NCI-H2029 (cell line): Measurements from ENCODE around the gene LPCAT1.
A peak's percentile ranks its signal among the peaks of the same experiment; 100 is the strongest.
"Not testable (repeated sequence)": the region's sequence is repeated elsewhere in the genome, so short reads cannot be mapped to it uniquely, and the experiment has no call there.

ENCODE experiments used
- DNase-seq: peaks from one replicate; lab custom pipeline; 2025; lab: John Stamatoyannopoulos, UW

LPCAT1 gene

DNA sequence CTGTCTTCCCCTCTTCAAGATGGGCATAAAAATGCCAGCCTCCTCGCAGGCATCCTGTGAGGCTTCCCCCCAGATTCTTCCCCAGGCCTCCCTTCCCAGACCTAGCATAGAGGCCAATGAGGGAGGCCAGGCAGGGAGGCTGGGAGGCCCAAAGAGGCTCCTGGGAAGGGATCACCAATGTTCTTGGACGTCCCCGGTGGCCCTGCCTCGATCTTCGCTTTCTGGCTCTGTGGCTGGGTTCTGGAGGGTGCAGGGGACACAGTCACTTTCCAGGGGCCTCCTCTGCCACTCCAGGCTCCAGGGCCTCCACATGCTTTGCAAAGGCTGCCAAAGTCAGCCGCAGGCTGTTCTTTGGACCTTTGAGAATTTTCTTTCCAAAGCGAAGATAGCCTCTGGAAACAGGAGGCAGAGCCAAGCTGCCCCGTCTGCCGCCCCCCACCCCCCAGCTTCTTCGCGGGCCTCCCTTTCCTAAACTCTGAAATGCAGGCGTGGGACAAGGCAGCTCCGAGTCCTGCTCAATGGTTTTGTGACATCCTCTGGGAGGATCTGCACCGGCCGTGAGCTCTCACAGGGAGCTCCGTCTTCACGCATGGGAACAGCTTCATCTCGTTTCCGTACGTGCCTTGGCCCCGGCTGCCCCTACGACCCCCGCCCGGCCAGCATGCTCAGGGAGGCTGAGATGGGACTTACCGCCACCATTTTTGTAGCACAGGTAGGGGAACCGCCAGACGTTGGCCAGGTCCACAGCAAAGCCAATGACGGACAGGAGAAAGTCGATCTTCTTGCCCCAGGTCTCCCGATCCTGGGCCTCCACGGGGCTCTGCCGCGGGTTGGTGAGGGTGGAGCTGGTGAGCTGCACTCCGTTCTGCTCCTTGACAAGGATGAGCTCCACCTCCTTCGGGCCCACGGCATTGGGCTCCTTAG lies 81.3 kb downstream of the LPCAT1 start:
- no peak for DNase-seq

DNA sequence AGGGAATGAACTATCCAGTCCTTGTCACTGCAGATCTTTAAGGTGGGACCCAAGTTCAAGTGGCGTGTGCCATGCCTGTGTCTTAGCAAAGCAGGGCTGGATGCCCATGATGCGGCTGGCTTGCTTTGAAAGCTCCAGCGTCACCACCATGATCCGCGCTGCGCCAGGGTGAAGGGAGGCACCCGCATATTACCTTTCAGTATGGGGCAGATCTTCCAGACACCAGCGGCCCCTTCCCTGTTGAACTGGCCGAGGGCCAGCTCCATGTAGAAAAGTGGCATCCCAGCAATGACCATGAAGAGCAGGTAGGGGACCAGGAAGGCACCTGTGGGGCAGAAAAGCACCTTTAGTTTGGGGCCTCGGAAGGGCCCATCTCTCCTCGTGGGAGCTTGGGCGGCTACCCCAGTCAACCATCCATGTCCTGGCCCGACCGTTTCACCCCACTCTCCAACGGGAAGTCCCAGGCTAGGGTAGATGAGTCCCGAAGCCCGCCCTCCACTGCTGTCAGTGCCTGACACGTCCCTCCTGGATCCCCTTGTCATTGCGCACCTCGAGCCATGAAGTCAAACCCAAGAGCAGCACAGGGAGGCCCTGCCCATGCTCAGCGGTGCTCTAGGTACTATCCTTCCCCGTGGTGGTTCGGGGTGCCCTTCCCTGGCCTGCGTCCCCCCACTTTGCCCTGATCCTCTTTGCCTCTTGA lies 82.4 kb downstream of the LPCAT1 start:
- no peak for DNase-seq

DNA sequence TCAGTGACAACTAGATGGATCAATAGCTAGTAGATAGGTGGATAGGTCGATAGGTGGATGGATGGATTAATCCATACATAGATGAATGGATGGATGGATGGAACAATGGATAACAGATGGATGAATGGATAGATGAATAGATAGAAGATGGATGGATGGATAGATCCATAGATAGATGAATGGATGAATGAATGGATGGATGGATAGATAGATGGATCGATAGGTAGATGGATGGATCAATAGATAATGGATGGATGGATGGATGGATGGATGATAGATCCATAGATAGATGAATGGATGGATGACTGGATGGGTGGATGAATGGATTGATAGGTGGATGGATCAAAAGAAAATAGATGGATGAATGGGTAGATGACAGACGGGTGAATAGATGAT lies 83.7 kb downstream of the LPCAT1 start:
- DNase-seq, result no peak

DNA sequence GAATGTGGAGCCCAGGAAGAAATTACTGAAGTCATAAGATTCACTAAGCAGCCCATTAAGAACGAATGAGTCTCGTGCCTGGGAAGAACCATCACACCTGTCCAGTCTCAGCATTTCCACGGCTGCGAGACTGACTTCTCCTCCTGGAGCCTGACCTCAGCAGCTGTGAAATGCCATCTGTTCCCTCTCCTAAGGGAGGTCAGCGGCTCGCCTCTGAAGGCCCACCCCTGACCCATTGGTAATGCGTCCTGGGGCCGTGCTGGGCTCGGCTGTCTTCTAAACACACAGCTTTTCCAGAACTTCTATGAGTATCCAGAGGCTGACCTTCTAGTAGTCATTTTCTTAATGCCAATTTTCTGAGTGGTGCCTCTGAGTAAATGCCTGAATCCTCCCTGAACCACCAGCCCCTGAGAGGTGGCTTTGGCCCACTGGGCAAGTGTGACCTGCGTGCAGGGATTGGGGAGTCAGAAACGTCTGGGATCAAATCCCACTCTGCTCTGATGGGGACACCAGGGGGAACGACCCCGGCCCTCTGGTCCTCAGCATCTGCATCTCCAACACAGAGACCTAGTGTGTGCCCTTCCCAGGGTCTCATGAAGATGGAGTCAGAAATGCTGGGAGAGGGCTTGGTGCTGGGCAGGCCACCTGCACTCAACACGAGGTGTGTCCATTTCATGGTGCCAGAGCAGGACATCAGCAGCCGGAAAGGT lies 84.2 kb downstream of the LPCAT1 start:
- no peak for DNase-seq

DNA sequence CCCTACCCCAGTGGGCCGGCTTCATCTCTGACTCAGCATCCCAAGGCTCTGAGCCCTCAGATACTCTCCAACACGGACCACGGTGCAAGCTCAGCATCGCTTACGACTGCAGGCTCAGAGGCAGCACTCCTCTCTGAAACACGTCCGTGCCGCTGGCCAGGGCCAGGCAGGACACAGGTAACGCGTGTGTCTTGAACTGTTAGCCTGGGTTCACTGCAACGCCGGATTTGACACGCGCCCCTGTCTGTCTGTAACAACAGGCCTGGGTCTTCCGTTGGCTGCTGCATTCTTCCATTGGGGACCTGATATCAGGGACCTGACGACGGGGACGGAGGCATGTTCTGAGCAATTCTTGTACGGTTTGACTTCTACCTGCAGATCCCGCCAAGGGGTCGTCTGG lies 84.9 kb downstream of the LPCAT1 start:
- no peak for DNase-seq

DNA sequence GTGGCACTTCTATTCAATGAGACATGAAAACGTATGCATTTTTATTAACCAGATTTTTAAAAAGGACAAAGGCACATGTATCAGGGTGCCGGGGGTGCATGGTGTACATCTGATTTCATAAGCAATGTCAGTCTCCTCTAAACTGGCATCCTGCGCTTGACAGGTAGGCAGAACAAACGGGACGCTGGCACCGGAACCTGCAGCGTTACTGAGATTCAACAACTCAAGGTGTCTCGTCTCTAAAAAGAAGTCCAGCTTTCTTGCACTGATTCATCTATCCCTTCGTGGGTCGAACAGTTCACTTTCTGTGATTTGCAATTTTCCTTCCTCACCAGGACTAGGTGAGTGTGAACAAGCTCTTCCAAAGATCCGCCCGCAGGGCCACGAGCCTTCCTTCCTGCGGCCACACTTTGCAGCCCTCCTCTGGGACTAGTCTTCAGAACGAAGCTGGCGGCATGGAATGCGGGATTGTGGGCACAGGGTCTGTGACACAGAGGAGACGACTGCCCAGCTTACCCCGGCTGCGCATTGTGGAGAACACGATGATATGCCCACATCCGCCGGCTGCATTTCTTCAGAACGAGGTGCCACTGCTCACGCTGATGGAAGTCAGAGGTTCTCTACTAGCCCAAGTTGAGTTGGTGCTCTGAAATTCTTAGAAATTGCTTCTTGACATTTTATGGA lies 85.7 kb downstream of the LPCAT1 start:
- no peak for DNase-seq

DNA sequence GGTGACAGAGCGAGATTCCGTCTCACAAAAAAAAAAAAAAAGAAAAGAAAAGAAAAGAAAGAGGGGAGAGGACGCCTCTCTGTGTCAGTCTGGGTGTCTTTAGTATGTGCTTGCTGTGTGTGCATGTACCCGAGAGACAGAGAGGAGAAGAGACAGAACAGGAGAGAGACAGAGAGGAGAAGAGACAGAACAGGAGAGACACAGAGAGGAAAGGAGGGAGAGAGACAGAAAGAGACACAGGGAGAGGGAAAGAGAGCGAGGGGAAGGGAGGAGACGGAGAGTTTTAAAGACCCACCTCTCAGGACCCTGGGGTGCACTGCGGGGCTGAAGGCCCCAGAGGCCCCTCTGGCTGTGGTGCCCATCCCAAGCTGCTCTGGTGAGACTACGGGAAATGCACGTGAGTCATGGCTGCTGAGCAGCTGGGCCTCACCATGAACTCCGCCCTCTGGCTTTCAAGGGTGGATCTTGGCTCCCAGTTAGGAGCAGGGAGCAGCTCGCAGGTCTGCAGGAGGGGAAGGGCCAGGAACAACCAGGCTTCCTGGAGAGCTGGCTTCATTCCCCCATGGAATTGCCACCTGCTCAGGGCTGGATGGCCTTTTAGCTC lies 86.4 kb downstream of the LPCAT1 start:
- peak; percentile 52 for DNase-seq

DNA sequence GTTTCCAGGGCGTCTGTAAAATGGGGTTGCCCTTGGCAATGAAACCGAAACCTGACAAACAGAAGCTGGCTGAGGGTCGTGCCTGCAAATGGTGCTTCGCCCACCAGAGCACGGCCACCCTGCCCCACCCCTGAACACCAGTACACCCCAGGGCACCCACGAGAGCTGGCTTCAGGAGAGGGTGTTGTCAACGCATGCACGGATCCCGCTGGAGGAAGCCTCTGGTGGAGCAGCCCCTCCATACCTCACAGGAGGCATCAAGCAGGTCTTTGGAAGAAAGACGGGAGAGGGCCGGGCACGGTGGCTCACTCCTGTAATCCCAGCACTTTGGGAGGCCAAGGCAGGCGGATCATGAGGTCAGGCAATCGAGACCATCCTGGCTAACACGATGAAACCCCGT lies 87.1 kb downstream of the LPCAT1 start:
- no peak for DNase-seq

DNA sequence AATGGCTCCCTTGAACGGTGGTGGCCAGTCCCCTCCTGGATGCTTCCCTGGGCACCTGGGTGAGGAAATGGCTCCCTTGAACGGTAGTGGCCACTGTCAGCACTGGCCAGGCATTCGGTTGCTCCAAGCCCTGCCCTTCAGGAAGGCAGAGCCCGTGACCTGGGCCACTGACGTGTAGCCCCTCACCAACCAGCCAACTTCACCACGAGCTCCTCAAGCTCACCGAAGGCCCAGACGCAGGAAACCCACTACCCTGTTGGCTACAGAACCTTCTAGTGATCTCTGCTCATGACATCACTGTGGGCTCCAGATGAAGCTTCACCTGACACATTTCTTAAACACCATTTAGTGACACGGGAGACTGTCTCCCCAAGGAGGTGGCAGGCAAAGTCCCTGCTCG lies 87.7 kb downstream of the LPCAT1 start:
- DNase-seq, result no peak

DNA sequence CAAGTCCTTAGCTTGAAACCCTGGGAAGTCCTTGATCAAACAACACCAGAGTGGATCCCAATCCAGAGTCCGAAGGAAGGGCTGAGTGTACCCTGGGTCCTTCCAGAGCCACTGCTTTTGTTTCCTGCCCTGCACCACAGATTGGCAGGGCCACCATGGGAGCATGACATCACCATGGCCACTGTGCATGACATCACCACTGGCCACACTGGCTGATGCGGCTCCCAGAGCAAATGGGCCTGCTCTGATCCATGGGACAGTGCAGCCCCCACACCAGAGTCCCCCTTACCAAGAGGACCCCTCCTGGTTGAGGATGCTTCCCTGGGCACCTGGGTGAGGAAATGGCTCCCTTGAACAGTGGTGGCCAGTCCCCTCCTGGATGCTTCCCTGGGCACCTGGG lies 88.4 kb downstream of the LPCAT1 start:
- no peak for DNase-seq

DNA sequence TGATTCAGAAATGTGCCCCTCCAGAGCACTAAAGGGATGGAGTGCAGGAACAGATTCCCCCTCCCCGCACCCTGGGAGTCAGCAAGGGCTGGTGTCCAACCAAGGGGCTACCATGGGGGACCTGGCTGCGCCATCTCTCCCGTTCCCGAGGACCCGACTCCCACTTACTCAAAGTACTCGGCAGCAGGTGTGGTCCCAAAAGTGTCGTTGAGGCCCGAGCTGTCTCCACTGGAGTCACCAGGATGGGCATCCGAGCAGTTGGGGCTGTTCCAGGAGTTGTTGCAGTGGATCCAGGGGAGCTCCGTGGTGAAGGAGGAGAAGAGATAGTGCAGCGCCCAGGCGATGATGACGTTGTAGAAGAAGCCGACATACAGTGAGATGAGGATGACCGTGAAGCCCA lies 91.5 kb downstream of the LPCAT1 start:
- DNase-seq, result no peak

DNA sequence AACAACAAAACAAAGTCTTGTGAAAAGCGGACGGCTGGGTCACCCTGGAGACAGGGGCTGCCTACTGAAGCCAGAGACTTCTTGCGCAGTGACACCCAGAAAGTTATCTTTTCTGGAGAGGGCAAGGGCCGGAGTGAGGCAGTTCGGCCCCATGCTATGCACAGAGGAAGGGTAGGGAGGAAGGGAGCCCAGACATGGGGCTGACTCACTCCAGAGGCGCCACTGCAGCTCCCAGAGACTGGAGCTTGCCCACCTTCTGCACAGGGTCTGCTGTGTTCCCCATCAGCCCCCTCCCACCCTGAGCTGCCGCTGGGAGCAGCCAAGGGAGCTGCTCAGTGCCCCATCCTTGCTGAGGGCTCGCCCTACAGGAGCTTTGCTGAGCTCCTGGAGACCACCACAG lies 91.9 kb downstream of the LPCAT1 start:
- DNase-seq, result no peak

DNA sequence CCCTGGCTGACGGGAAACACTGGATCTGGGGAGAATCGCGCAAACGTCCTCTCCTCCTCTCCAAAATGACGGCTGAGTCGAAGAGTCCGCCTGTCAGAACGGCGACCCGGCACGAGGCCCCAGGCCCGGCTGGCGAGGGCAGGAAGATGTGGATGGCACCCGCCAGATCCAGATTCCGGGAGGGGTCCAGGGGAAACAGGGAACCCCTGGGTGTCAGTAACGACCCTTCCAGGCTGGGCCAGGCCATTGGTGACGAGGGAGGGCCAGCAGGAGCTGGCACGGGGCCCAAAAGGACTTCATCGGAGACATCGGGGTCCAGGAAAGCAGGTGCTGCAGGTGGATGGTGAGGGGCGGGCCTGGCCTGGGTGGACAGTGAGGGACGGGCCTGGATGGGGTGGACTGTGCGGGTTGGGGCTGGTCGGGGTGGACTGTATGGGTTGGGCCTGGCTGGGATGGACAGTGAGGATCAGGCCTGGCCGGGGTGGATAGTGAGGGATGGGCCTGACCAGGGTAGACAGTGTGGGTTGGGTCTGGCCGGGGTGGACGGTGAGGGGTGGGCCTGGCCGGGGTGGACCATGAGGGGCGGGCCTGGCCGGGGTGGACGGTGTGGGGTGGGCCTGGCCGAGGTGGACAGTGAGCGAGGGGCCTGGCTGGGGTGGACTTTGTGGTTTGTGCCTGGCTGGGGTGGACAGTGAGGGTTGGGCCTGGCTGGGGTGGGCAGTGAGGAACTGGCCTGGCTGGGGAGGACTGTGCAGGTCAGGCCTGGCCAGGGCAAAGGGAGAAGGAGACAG lies 92.5 kb downstream of the LPCAT1 start:
- DNase-seq, result no peak

DNA sequence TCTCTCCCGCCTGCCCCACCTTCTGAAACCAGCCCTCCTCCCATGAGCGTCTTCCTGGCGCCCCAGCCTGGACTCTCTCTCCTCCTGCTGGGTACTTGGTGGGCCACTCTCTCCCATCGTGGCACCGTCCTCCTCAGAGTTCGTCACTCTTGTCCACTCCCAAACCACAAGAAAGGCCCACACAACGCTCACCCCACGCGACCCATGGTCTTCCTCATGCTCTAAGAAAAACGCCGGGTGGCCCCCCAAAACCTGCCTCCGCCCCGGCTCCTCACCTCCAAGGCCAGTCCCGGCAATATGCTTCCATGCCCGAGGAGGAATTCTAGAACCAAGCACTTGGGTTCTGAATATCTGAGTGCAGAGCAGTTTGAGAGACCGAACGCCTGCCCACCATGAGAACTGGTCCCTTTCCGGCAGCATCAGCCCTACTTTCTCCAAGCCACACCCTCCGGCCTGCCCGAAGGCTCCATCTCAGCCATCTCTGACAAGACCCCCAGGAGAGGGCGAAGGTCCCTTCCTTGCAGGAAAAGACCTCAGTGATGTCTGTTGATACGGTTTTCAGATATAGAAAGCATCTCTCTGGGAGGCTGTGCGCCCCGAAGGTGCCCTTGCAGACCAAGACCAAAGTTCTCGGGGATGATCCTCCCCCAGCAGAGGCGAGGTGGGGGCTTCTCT lies 93.5 kb downstream of the LPCAT1 start:
- no peak for DNase-seq

DNA sequence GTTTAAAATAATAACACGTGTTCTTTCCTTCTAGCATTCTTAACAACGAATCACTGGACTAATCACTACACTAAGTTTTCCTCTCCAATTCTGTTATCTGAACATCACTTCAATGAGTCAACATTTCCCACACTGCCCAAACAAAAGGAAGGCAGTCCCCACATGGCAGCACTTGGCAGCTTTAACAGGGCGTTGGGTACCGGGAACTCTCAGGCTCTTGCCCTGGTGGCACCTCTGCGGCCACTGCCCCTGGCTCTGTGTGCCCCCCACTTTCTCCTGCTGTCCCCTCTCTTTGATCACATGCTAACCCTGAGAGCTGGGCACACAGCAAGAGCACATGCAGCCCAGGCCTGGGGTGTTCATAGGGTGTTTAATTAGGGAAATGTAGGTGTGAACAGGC lies 94.3 kb downstream of the LPCAT1 start:
- no peak for DNase-seq

DNA sequence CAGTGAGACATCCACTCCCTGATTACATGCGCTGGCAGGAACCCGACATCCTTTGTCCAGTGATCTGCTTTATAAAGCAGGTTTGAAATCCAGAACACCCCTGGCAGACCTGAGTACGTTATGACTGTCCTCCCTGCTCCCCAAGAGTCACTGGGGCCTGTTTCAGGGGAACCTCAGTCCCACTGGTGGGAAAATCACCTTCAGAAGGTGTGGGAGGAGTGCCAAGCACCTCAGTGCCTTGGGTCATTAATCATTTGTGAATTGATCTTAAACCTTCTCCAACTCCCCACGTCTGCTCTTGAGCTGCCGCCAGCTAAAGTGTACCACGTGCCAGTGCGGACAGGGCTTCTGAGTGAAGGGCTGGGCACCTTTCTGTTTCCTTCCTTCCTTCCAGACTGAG lies 94.7 kb downstream of the LPCAT1 start:
- no peak for DNase-seq

DNA sequence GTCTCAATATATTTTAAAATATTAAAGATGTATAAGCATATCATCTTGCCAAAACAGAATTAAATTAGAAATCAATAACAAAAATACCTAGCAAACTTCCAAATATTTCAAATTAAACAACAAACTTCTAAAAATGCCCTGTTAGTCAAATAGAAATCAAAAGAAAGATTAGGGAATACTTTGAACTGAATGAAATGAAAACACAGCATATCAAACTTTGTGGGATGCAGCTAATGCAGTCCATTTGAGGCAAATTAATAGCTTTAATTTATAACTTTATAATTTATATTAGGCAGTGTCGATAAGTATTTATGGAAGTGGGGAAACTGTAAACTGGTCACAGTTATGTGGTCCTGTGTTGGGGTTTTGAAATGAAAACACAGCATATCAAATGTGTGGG lies 95.7 kb downstream of the LPCAT1 start:
- no peak for DNase-seq

DNA sequence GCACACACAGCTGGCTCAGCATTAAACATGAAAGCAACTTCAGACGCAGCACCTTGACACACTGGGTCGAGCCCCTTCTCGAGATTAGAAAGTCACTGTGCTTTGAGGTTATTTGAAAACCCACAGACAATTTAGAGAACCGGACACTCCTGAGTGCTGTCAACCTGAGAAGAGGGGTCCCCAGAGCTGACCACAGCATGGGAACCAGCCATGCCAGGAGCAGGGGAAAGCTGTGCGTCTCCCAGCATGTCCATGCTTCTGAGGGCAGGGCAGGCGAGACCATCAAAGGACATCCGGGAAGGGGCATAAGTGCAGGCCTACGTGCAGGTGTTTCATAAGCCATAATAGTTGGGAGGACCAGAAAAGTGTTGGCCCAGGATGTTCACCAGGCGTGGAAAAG lies 99.0 kb downstream of the LPCAT1 start:
- no peak for DNase-seq

DNA sequence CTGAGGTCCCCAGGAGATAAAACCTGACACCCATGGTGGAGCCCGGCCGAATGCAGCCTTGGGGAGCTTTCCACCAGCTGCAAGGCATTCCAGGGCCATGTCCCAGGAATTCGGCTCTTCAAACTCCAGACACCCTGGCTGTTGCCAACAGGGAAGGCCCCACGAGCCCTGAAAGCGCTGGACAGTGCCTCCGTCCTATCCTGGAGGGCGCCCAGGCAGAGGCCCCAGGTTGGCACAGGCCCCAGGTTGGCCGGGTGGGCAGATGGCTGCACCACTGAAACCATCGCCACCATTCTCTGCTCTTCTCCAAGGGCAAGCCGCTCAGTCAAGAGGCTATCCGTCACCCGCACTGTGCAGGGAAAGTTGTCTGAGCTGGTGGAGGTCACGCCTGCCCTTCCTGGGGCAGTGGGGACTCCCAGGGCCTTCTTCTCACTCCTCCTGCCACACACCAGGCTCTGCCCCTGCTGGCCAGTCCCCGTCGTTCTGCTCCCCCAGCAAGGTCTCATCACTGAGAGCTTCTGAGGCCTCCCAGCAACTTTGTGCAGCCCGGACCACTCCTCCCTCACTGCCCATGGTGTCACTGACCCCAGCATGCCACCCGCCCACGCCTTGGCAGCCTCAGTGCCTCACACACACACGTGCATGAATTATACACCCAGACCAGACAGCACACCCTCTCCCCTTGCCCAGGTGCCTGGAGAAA lies 99.7 kb downstream of the LPCAT1 start:
- no peak for DNase-seq

DNA sequence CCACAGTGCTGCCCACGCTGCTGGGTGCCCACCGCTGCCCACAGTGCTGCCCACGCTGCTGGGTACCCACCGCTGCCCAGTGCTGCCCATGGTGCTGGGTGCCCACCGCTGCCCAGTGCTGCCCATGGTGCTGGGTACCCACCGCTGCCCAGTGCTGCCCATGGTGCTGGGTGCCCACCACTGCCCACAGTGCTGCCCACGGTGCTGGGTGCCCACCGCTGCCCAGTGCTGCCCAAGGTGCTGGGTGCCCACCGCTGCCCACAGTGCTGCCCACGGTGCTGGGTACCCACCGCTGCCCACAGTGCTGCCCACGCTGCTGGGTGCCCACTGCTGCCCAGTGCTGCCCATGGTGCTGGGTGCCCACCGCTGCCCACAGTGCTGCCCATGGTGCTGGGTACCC lies 101.2 kb downstream of the LPCAT1 start:
- not testable (repeated sequence) for DNase-seq
